T-helper 9 cell (primary cell): ENCODE measurements around the gene PDGFD.
"Not testable (repeated sequence)": the region's sequence is repeated elsewhere in the genome, so short reads cannot be mapped to it uniquely, and the experiment has no call there.

Experiments
- DNase-seq: peaks from one replicate; pipeline ENCODE4 v3.0.0-alpha.2; 2020

PDGFD gene

GRCh38 chr11:104049116-104049515 lies 114.8 kb downstream of the PDGFD start:
- DNase-seq = no peak

- not testable (repeated sequence) for DNase-seq
Measured at GRCh38 chr11:104046858-104047257, 117.1 kb downstream of the PDGFD start.

- no peak for DNase-seq
Measured at GRCh38 chr11:104046331-104046730, 117.6 kb downstream of the PDGFD start.

GRCh38 chr11:104043678-104044239 lies 120.2 kb downstream of the PDGFD start:
- DNase-seq = no peak

GRCh38 chr11:104043142-104043541 lies 120.8 kb downstream of the PDGFD start:
- DNase-seq = no peak

- no peak for DNase-seq
Measured at GRCh38 chr11:104041792-104042191, 122.2 kb downstream of the PDGFD start.

GRCh38 chr11:104036995-104037394 lies 127.0 kb downstream of the PDGFD start:
- DNase-seq = no peak

- DNase-seq = no peak
Measured at GRCh38 chr11:104036588-104036987, 127.4 kb downstream of the PDGFD start, which contains the start of gene DDI1. Gene DDI1 (plus strand): TSS chr11:104036640. CDS start chr11:104036823, 183 bp downstream.

- no peak for DNase-seq
Measured at GRCh38 chr11:104033561-104033960, 130.4 kb downstream of the PDGFD start.

- DNase-seq = no peak
Measured at GRCh38 chr11:104033134-104033533, 130.8 kb downstream of the PDGFD start.

- no peak for DNase-seq
Measured at GRCh38 chr11:104028476-104029263, 135.3 kb downstream of the PDGFD start.

GRCh38 chr11:104024572-104024971 lies 139.4 kb downstream of the PDGFD start:
- no peak for DNase-seq

- no peak for DNase-seq
Measured at GRCh38 chr11:104015649-104016415, 148.1 kb downstream of the PDGFD start.

- DNase-seq = no peak
Measured at GRCh38 chr11:104011044-104011443, 152.9 kb downstream of the PDGFD start.

- DNase-seq = no peak
Measured at GRCh38 chr11:104009744-104010143, 154.2 kb downstream of the PDGFD start.

GRCh38 chr11:104005234-104005855 lies 158.6 kb downstream of the PDGFD start:
- no peak for DNase-seq

GRCh38 chr11:104003491-104003890 lies 160.5 kb downstream of the PDGFD start:
- no peak for DNase-seq

GRCh38 chr11:104001561-104002056 lies 162.3 kb downstream of the PDGFD start:
- DNase-seq = no peak

GRCh38 chr11:104000798-104001197 lies 163.1 kb downstream of the PDGFD start:
- DNase-seq = no peak

GRCh38 chr11:103998826-103999508 lies 165.0 kb downstream of the PDGFD start:
- DNase-seq = no peak

- no peak for DNase-seq
Measured at GRCh38 chr11:103997082-103997481, 166.9 kb downstream of the PDGFD start.

- DNase-seq = no peak
Measured at GRCh38 chr11:103995896-103996295, 168.1 kb downstream of the PDGFD start.
